Measurements from ENCODE around the gene DGKI. TPM values are rescaled to one million over a fixed set of nuclear protein-coding genes. Genes with fewer than 3 reads are reported as not detected.
"Not testable (repeated sequence)": the region's sequence is repeated elsewhere in the genome, so short reads cannot be mapped to it uniquely, and the experiment has no call there.

DGKI gene
- total and polyA plus RNA-seq, 12 donors: 0.12 to 4.6 (median 1.1) TPM

DNA sequence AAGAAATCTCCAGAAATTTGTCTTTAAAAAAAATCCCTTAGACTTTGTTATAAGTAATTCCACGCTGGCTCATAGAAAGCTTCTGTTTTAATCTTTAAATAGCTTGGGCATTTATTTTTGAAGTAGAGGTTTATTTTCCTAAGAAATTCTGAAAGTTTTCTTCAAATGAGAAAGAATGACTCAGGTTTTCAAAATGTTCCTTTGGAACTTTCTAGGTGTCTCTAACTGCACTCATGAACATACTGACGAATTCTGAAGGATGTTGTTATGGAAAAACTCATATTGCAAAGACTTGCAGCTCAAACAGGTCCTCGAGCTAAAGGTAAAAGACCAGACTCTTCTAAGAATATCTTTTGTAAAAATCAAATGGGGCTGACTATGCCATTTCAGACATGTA, 10.7 kb downstream of the DGKI start:
- no peak overlapping the region for H3K27ac ChIP-seq
- WGBS, 4 donors: 92 to 96% (median 95%) methylated on average over 3 of the region's 3 CpGs
- no peak for DNase-seq
- H3K27me3 ChIP-seq: no peaks in the 10 kb centered on the region
- no peak overlapping the region for H3K4me3 ChIP-seq
- H3K9me3 ChIP-seq (replicated peaks in 1 of 3): no peaks in the 10 kb centered on the region
- TF ChIP-seq POLR2A (IDR thresholded peaks at IDR 0.05): no peak
- TF ChIP-seq, protein P1, sequence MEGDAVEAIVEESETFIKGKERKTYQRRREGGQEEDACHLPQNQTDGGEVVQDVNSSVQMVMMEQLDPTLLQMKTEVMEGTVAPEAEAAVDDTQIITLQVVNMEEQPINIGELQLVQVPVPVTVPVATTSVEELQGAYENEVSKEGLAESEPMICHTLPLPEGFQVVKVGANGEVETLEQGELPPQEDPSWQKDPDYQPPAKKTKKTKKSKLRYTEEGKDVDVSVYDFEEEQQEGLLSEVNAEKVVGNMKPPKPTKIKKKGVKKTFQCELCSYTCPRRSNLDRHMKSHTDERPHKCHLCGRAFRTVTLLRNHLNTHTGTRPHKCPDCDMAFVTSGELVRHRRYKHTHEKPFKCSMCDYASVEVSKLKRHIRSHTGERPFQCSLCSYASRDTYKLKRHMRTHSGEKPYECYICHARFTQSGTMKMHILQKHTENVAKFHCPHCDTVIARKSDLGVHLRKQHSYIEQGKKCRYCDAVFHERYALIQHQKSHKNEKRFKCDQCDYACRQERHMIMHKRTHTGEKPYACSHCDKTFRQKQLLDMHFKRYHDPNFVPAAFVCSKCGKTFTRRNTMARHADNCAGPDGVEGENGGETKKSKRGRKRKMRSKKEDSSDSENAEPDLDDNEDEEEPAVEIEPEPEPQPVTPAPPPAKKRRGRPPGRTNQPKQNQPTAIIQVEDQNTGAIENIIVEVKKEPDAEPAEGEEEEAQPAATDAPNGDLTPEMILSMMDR (IDR thresholded peaks at IDR 0.05): no peak
- no peaks in the 10 kb centered on the region for H3K4me1 ChIP-seq (replicated peaks in 1 of 2)
- intact Hi-C loops (cut with DNase I): no loop called here
- H3K36me3 ChIP-seq (replicated peaks in 1 of 2): no peaks in the 10 kb centered on the region

DNA sequence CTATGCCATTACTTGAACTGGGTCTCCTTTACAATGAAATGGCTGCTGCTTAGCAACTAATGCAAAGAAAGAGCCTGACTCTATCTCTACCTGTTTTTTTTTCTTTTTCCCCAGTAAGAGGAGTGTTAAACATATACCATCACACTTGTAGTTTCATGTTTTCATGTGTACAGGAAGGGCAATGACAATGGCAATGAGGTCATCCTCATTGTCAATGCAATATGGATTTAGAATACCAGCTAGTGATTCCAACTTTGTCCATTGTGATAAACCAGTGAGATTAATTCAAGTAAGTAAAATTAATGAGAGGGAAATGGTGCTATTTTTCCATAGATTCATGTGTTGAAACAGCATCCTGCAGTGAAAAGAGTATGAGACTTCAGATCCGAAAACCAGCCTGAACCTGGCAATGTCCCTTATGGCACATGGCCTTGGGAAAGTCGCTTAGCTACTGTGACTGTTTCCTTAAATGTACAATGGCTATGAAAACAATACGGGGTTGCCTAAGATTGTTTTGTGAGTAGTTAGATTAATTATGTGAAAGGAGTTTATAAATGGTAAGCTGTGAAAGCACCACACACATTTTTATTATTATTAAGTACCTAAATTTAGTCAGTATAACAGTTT, 11.2 kb downstream of the DGKI start:
- Histone ChIP-seq H3K36me3 (replicated peaks in 1 of 2) (no peaks in the 10 kb centered on the region), H3K9me3 (replicated peaks in 1 of 3) (no peaks in the 10 kb centered on the region), H3K4me1 (replicated peaks in 1 of 2) (no peaks in the 10 kb centered on the region), H3K27ac (no peak overlapping the region), H3K27me3 (no peaks in the 10 kb centered on the region), H3K4me3 (no peak overlapping the region)
- intact Hi-C loops (cut with DNase I): no loop called here
- 53 to 66% (median 57%) methylated on average over 3 of the region's 3 CpGs for WGBS, 4 donors
- DNase-seq: no peak
- no peak for TF ChIP-seq POLR2A (IDR thresholded peaks at IDR 0.05)
- TF ChIP-seq, protein P1 (IDR thresholded peaks at IDR 0.05): no peak

DNA sequence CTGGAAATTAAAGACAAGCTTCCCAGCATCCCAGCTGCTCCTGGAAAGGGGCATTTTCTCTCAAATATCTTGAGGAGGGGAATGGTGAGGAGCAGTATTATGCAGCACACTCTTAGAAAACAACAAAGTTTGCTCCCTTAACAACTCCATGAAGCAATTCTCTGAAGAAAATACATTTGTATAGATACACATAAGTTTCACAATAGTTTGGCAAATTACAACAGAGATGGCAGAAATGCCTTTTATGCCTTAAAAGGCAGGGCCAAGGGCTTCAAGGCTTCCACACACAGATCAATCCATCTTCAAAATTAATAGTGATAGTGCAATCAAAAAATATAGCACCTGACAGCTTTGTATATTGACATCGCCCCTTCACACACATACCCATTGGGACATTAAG, 12.2 kb downstream of the DGKI start:
- no peak for DNase-seq
- intact Hi-C loops (cut with DNase I): no loop called here

DNA sequence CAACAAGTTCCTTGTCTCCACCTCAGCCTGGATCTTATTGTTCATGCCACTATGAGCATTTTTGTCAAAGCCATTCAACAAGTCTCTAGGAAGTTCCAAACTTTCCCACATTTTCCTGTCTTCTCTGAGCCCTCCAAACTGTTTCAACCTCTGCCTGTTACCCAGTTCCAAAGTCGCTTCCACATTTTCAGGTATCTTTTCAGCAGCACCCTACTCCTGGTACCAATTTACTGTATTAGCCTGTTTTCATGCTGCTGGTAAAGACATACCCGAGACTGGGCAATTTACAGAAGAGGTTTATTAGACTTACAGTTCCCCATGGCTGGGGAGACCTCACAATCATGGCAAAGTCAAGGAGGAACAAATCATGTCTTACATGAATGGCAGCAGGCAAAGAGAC, 13.8 kb downstream of the DGKI start:
- intact Hi-C loops (cut with DNase I); H3K4me1 ChIP-seq (replicated peaks in 1 of 2); H3K27me3 ChIP-seq; H3K4me3 ChIP-seq; H3K36me3 ChIP-seq (replicated peaks in 1 of 2); H3K27ac ChIP-seq; H3K9me3 ChIP-seq (replicated peaks in 1 of 3); DNase-seq: not testable (repeated sequence)
- 88 to 95% (median 89%) methylated on average over 2 of the region's 2 CpGs for WGBS, 4 donors

More for the DNA sequence above, 12.2 kb downstream of the DGKI start:
- no peaks in the 10 kb centered on the region for H3K36me3 ChIP-seq (replicated peaks in 1 of 2)
- no peaks in the 10 kb centered on the region for H3K4me1 ChIP-seq (replicated peaks in 1 of 2)
- TF ChIP-seq POLR2A (IDR thresholded peaks at IDR 0.05): no peak
- TF ChIP-seq, protein P1 (IDR thresholded peaks at IDR 0.05): no peak
- H3K9me3 ChIP-seq (replicated peaks in 1 of 3): no peaks in the 10 kb centered on the region
- WGBS, 4 donors: 90 to 100% (median 97%) methylated on average over 1 of the region's 1 CpG
- no peak overlapping the region for H3K27ac ChIP-seq
- no peaks in the 10 kb centered on the region for H3K27me3 ChIP-seq
- H3K4me3 ChIP-seq: no peak overlapping the region

DNA sequence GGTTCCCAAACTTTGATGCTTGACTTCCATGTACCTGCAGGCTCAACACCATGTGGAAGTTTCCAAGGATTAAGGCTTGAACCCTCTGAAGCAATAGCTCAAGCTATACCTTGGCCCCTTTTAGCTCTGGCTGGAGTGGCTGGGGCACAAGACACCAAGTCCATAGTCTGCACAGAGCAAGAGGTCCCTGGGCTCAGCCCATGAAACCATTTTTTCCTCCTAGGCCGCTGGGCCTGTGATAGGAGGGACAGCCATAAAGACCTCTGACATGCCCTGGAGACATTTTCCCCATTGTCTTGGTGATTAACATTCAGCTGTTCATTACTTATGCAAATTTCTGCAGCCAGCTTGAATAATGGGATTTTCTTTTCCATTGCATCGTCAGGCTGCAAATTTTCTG, 14.4 kb downstream of the DGKI start:
- H3K27me3 ChIP-seq: no peaks in the 10 kb centered on the region
- H3K4me1 ChIP-seq (replicated peaks in 1 of 2): no peaks in the 10 kb centered on the region
- TF ChIP-seq, protein P1 (IDR thresholded peaks at IDR 0.05): no peak
- no peak for TF ChIP-seq POLR2A (IDR thresholded peaks at IDR 0.05)
- H3K4me3 ChIP-seq: no peak overlapping the region
- DNase-seq: no peak
- intact Hi-C loops (cut with DNase I): no loop called here
- no peaks in the 10 kb centered on the region for H3K9me3 ChIP-seq (replicated peaks in 1 of 3)
- H3K36me3 ChIP-seq (replicated peaks in 1 of 2): no peaks in the 10 kb centered on the region
- H3K27ac ChIP-seq: no peak overlapping the region
- 90 to 100% (median 96%) methylated on average over 2 of the region's 2 CpGs for WGBS, 4 donors

DNA sequence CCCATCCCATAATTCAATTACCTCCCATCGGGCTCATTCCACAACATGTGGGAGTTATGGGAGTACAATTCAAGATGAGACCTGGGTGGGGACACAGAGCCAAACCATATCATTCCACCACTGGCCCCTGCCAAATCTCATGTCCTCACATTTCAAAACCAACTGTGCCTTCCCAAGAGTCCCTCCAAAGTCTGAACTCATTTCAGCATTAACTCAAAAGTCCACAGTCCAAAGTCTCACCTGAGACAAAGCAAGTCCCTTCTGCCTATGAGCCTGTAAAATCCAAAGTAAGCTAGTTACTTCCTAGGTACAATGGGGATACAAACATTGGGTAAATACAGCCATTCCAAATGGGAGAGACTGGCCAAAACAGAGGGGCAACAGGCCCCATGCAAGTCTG, 15.2 kb downstream of the DGKI start:
- DNase-seq; H3K4me1 ChIP-seq (replicated peaks in 1 of 2); H3K9me3 ChIP-seq (replicated peaks in 1 of 3); H3K4me3 ChIP-seq; H3K36me3 ChIP-seq (replicated peaks in 1 of 2); H3K27me3 ChIP-seq; intact Hi-C loops (cut with DNase I); H3K27ac ChIP-seq: not testable (repeated sequence)
- WGBS, 4 donors: 93 to 100% (median 94%) methylated on average over 1 of the region's 1 CpG
